Activated CD8-positive, alpha-beta memory T cell treated with anti-CD3 and anti-CD28 coated beads for 48 hours (primary cell): ENCODE results near the gene ZNF664.

Source experiments
- DNase-seq, 3 experiments: peaks; one replicate each; pipeline ENCODE4 v3.0.0-alpha.2; 2020; ENCODE audit warnings: low read depth in 2 of 3, low spot score in 2 of 3

The ZNF664 gene

DNA sequence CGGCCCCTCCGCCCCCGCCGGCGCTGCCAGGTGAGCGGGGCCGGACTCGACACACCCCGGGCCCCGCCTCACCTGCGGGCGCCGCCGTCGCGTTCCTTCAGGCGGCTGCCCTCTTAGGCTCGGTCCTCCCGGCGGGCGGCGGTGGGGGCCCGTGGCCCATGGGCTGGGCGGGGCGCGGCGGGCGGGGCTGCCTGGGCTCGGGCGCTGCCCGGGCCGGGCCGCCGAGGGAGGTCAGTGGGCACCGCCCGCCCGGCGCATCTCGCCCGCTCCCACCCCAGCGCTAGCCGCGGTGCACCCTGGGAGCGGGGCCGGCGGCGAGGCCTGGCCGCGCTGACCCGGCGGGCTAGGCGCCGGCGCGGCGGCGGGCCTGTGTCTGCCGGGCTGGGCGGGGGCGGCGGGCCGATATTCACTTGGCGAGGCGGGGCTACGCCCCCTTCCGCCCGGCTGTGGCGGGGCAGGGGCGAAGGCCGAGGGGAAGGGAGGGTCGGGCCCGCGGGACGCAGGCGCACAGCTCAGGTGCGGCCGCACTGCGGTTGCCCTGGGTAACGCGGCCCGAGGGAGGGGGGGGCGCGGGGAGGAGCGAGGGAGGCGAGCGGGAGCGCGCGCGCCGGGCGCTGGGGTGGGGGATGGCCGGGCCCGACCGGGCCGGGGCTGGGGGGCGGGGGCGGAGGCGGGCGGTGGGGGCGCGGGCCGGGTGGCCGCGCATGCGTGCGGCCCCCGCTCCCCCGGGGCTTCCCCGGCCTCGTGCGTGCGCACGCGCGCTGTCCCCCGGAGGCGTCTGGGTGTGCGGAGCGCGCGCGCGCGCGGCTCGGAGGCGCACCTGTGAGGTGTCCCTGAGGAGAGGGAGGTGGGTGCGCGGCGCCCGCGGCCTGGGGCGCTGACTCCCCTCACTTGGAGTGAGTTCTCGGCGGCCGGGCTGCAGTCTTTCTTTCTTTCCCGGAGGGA lies at the start of gene ZNF664, which contains the start of gene CCDC92:
TSS of gene ZNF664 (plus strand) at position 759 of the 945 bp plus-strand sequence. CDS start 38,930 bp downstream, outside the sequence.
TSS of gene CCDC92 (minus strand) at position 375 of the 945 bp plus-strand sequence. CDS start 28,526 bp downstream, outside the sequence.
- DNase-seq: peak; percentile 80 to 93 (median 81)

DNA sequence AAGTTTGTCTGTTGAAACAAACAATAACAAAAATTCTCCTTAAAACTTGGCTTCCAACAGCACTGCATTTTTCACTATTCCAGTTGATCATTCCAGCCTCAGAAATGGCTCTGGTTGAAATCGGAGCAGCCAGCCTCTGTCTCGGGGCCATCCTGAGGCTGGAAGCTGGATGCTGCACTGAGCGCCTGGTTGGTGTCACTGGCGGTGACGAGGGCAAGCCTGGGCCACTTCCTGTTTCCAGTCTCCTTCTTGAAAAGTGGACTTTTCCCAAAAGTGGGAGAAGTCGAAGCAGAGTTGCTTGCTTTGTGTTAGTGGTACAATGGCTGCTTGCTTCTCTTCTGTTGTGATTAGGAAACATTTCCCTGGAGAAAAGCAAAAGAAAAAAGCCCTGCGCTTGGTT lies 49.1 kb upstream of the ZNF664 start:
- no peak for DNase-seq

DNA sequence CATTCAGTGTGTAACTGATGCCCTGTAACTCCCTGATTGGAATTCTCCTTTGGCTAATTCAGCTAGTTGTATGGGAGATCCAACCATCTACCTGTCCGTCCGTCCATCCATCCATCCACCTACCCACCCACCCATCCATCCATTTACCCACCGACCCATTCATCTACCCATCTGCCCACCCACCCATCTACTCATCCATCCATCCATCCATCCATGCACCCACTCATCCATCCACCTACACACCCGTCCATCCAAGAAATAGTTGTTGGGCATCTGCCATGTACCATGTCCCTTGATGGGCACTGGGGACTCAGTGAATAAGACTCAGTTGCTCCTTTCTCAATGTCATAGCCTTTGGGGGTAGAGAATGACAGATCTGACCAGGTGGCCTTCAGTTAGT lies 48.5 kb upstream of the ZNF664 start:
- DNase-seq: no peak

DNA sequence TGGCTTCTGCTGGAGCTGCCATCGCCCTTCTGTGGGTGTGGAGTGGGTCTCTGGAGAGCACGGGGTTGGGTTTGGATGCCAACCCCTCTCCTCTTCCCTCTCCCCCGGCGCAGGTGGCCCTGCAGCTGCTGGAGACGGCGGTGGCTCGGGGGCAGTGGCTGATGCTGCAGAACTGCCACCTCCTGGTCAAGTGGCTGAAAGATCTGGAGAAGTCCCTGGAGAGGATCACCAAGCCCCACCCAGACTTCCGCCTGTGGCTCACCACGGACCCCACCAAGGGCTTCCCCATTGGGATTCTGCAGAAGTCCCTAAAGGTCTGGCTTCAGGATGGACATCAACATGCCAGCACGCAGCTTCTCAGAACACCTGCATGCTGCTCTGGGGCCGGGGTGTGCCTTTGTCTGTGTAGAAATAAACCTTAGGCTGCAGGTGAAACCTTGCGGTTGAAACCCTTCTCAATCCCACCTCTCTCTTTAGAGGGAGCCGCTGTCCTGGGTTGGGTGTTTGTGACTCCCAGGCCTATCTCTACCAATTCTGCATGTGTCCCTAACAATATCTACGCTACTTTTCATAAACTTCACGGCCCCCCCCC lies 44.6 kb upstream of the ZNF664 start:
- no peak for DNase-seq

- DNase-seq: no peak
Observed at GRCh38 chr12:123928897-123929296, 44.1 kb upstream of the ZNF664 start.

- DNase-seq: no peak
Observed at GRCh38 chr12:123929946-123930583, 43.0 kb upstream of the ZNF664 start.

DNA sequence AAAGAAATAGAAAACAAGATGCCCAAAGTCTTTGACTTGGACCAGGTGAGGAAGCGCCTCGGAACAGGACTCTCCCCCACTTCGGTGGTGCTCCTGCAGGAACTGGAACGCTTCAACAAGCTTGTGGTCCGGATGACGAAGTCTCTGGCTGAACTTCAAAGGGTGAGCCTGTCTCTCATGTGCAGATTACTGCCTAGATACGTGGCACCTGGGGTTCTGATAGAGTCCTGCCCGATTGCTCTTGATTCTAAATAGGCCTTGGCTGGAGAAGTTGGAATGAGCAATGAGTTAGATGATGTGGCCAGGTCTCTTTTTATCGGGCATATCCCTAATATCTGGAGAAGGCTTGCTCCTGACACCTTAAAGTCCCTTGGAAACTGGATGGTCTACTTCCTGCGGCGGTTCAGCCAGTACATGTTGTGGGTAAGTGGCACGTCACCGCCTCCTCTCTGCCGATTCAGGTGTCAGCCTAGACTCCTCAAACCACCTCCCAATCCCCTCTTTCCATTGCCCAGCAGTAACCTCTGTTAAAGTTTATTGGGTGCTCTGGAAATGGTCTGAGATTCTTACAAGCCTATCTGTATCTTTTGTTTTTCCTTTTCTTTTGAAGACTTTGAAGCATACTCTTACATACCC lies 41.2 kb upstream of the ZNF664 start:
- DNase-seq: no peak

DNA sequence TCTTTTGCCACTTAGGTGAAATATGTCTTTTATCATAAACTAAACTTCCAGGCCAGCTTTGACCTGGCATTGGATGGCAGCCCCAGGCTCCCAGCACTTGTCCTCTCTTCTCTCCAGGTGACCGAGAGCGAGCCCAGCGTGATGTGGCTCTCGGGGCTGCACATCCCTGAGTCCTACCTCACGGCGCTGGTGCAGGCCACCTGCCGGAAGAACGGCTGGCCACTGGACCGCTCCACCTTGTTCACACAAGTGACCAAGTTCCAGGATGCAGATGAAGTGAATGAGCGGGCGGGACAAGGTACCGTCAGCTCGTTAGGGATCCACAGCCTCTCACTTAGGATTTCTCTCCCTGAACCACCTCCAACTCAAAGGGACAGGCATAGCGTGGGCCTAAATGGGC lies 39.8 kb upstream of the ZNF664 start:
- DNase-seq: no peak

- no peak for DNase-seq
Observed at GRCh38 chr12:123934016-123934620, 38.9 kb upstream of the ZNF664 start.

GRCh38 chr12:123934829-123935228 lies 38.2 kb upstream of the ZNF664 start:
- DNase-seq: no peak

DNA sequence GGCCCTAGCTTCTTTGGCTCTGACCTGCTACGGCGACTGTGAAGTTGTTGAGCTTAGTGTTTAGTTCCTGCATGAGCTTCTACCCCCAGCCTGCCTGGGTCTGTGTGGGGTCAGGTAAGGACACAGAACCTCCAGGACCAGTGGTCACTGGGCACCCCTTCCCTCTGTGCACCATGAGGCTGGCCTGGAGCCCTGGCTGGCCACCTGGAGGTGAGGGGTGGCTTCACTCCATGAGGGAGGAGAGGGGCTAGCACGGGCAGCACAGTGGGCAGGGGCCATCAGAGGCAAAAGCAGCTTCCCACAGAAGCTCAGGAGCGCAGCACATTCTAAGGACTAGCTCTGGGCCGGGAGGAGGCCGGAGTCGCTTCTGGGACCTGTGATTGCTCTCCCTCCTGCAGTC lies 37.1 kb upstream of the ZNF664 start:
- DNase-seq: no peak

- no peak for DNase-seq
Observed at GRCh38 chr12:123936471-123936870, 36.5 kb upstream of the ZNF664 start.

GRCh38 chr12:123936956-123937706 lies 35.9 kb upstream of the ZNF664 start:
- no peak for DNase-seq

- DNase-seq: peak in 2 of 3 experiments; percentile 23 to 26
Observed at GRCh38 chr12:123937707-123938591, 35.1 kb upstream of the ZNF664 start.

DNA sequence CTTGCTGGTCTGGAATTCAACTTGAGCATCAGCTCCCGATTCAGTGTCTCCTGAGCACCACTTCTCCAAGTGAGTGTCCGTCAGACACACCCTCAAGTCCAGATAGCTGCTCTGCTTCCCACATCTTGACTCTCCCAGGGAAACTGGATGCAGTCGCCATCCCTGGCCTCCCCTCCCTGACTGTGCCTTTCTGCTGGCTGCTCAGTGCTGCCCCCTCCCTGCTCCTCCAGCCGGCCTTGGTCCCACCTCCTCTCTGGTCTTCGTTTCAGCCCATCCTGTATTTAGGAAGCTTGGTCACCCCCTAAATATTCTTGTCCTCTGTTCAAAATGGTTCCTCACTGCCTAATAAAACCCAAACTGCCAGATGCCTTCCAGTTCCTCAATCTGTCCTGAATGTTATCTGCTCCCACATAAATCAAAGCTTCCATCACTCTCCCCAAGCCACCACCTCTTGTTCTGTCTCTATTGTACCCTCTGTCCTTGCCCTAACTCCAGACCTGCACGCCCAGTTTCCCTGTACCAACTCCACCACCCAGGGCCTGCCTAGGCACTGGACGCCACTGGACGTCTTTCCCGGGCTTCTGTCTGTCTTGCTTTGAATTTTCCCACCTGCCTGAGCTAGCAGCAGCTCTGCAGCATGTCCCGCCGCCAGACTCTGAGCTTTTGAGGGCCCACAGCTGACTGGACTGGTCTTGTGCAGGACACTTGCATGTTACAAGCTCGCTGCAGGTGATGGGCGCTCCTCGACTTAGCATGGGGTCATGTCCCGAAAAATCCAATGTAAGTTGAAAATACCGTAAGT lies 34.1 kb upstream of the ZNF664 start:
- DNase-seq: no peak

DNA sequence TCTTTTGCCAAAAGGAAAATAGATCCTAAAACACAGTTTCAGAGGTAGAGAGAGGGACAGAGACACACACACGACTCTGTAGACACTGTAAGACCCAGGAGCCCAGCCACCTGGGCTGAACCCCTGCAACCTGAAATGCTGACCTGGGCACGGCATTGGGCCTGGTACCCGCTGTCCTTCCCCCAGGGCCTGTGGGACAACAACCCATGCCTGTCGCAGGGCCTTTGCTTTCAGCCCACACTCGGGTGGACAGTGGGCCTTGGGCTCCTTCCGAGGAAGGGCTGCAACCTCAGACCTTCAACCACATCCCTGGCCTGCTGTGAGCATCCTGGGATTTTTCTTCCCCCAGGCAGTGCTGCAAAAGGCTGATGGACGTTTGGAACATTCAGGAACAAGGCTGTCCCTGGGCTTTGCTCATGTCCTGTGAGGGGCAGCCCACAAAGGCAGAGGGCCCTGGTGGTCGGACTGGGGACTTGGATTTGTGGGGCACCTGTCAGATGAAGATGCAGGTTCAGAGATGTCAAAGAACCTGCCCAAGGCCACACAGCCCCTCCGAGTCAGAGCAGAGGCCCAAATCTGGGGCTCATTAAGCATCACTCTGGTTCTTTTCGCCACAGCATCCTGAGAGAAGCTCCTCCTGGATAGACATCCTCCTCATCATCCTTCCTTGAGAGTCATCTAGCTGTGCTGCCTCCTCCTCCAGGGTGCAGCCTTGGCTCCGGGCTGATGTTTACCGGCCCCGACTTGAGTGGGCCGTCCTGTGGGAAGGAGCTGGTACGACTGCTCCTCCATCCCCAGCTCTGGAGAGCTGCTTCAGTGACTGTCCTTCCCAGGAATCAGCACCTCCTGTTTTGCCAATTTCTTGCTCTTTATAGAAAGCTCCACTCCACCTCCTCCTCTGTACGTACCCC lies 33.0 kb upstream of the ZNF664 start:
- DNase-seq: no peak

DNA sequence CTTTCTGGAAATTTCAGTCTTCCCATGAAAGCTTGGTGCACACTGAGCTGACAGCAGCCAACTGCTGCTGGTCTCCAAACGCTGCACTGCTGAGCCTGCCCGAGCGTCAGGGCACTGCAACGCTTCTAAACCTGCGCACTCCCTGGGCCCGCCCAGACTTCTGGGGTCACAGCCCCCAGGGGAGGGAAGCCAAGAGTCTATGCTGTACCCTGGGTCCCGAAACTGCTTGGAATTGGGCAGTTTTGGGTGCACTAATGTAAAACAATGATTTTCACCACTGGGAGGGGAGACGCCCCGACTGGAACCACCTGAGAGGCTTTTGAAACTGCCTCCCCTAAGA lies 32.4 kb upstream of the ZNF664 start:
- no peak for DNase-seq
